A549 treated with ZK216348 at 1 μM for 4 hours (cell line): ENCODE data around the gene GOT2. TPM values are rescaled to one million over a fixed set of nuclear protein-coding genes. Genes with fewer than 3 reads are reported as not detected.

Experiments
- total RNA-seq: library from RNA; stranded (reverse); fragments of 200-300 nt; extraction: Qiagen RNA extraction; gene quantifications from 5 replicates; pipeline ENCODE4 v1.2.3, GENCODE V29; 2022; ENCODE audit warnings: low read depth

Gene GOT2
- 164 to 183 TPM (median 175 TPM) in 5 replicates for total RNA-seq

DNA sequence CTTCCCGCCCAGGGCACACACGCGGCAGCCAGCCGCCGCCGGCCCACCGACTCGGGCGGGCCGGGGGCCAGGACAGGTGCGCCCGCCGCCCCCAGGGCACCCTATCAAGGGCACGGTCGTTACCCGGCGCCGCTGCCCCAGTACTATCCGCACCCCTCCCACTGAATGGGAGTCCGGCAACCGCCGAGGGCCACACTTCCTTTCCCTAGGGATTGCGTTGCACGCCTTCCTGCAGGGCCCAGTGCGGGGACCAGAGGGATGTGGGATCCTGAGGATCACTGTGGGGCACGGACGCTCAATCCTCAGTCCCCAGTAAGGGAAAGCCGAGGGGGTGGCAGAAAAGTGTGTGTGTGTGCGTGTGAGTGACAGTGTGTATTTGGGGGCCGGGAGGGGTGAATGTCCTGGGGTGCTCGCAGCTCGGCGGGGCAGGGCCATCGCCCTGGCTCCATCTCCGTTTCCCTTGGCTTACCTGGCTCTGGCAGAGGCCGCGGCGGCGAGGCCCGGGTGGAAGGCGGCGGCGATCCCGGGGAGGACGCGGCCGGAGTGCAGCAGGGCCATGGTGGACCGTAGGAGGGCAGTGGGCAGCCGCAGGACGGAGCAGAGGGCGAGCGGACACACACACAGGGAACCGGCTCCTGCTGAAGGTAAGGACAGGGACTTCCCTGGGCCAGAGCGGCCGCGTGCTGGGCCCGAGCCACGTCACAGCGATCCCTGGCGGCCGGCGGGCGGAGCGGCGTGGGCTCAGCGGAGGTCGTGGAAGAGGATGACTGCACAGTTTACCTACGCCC, at the start of gene GOT2:
Gene GOT2 (minus strand): TSS at position 646 of the 788 bp plus-strand sequence. CDS start 88 bp downstream, at position 558.

DNA sequence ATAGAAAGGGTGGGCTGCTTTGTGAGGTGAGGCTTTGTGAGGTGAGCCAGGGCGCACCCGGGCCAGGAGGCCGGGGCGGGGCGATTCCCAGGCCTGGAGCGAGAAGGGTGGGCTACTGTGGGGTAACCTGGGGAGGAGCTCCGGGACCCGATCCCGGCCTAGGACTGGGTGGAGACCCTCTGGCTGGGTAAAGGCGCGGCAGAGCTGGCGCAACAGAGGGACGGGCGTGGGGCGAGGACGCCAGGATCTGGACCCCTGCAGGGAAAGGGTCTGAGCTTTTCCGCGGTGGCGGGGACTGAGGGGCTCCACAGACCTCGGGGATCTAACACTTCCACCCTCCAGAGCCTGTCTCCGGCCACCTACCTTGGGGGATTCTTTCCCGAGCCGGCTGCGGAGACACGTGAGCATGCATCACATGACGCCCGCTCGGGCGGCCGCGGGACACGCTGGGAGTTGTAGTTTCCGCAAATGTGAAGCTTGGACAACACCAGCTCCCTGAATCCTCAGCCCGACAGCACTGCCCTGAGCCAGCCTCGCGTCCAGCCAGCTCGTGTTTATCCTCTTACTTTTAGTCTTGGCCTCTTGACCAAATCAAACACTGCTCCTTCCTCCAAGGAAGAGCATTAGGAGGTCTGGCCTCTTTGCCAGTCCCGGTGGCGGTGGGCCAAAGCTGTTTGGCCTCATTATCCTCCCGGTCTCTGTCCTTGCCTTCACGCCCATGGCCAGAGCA, 49.6 kb downstream of the GOT2 start, which contains the start of gene SLC38A7:
Gene SLC38A7 (minus strand): TSS at position 417 of the 730 bp plus-strand sequence. CDS start 4,644 bp downstream, outside the sequence.

Other genes starting within 250 kb of the GOT2 start
- gene NDRG4, start 234.2 kb downstream of the GOT2 start, total RNA-seq, result 22.3 to 27.5 TPM (median 23.6 TPM) in 5 replicates
- 11.5 to 17.3 TPM (median 14.2 TPM) in 5 replicates for gene SETD6, start 218.8 kb downstream of the GOT2 start, total RNA-seq
- 130 to 176 TPM (median 144 TPM) in 5 replicates for gene CNOT1, start 104.5 kb downstream of the GOT2 start, total RNA-seq
- gene SLC38A7, start 49.5 kb downstream of the GOT2 start, total RNA-seq, result 18.2 to 22.2 TPM (median 18.7 TPM) in 5 replicates